Keratinocyte (primary cell): Measurements from ENCODE around the gene PAGR1.

Experiments
- EZH2 ChIP-seq: IDR thresholded peaks from one replicate; pipeline ENCODE4 v1.6.1; 2012; ENCODE audit warnings: inconsistent platforms, mild to moderate bottlenecking, low read length, moderate library complexity
- TF ChIP-seq, protein P1 (sequence below), 3 experiments: IDR thresholded peaks in 1 of 3; conservative IDR thresholded peaks in 1 of 3; optimal IDR thresholded peaks in 1 of 3; 2 replicates in 2 of 3; 3 replicates in 1 of 3; pipeline versions ENCODE3 to v1.5.1; 2011; ENCODE audit warnings: low read length in 3 of 3, mild to moderate bottlenecking in 3 of 3, moderate library complexity in 2 of 3, control low read depth in 1 of 3, inconsistent platforms in 1 of 3; ENCODE audit not compliant: insufficient read depth in 2 of 3; ENCODE audit errors: extremely low read depth in 1 of 3

- TF ChIP-seq, protein P1, sequence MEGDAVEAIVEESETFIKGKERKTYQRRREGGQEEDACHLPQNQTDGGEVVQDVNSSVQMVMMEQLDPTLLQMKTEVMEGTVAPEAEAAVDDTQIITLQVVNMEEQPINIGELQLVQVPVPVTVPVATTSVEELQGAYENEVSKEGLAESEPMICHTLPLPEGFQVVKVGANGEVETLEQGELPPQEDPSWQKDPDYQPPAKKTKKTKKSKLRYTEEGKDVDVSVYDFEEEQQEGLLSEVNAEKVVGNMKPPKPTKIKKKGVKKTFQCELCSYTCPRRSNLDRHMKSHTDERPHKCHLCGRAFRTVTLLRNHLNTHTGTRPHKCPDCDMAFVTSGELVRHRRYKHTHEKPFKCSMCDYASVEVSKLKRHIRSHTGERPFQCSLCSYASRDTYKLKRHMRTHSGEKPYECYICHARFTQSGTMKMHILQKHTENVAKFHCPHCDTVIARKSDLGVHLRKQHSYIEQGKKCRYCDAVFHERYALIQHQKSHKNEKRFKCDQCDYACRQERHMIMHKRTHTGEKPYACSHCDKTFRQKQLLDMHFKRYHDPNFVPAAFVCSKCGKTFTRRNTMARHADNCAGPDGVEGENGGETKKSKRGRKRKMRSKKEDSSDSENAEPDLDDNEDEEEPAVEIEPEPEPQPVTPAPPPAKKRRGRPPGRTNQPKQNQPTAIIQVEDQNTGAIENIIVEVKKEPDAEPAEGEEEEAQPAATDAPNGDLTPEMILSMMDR (optimal IDR thresholded peaks at IDR 0.05 in 1 of 3, IDR thresholded peaks at IDR 0.05 in 1 of 3, conservative IDR thresholded peaks at IDR 0.05 in 1 of 3; ENCODE audit: extremely low read depth in 1 of 3, insufficient read depth in 2 of 3, low read length in 3 of 3), result no peak
- TF ChIP-seq EZH2, result no peak
Observed at GRCh38 chr16:29766571-29766970, 49.4 kb upstream of the PAGR1 start.
